GM19463 (cell line): Measurements from ENCODE around the gene PPP1CB.
"Not testable (repeated sequence)": the region's sequence is repeated elsewhere in the genome, so short reads cannot be mapped to it uniquely, and the experiment has no call there.

Experiments used
- ATAC-seq: cut with Tn5 transposase; IDR thresholded peaks from one replicate; pipeline ENCODE4 v1.9.1; 2021; ENCODE audit warnings: mild to moderate bottlenecking, moderate library complexity; ENCODE audit not compliant: unreplicated experiment

PPP1CB gene

GRCh38 chr2:28772351-28772750 is 20.7 kb downstream of the PPP1CB start:
- no peak for ATAC-seq

- no peak for ATAC-seq
Observed at GRCh38 chr2:28776471-28776870, 24.8 kb downstream of the PPP1CB start.

- ATAC-seq: no peak
Observed at GRCh38 chr2:28778392-28778791, 26.8 kb downstream of the PPP1CB start.

GRCh38 chr2:28779001-28779400 is 27.4 kb downstream of the PPP1CB start:
- no peak for ATAC-seq

- ATAC-seq: no peak
Observed at GRCh38 chr2:28780496-28780895, 28.9 kb downstream of the PPP1CB start.

- ATAC-seq: no peak
Observed at GRCh38 chr2:28782423-28782822, 30.8 kb downstream of the PPP1CB start.

GRCh38 chr2:28784570-28784969 is 32.9 kb downstream of the PPP1CB start:
- ATAC-seq: not testable (repeated sequence)

- ATAC-seq: no peak
Observed at GRCh38 chr2:28796620-28797019, 45.0 kb downstream of the PPP1CB start.

- ATAC-seq: no peak
Observed at GRCh38 chr2:28801726-28802125, 50.1 kb downstream of the PPP1CB start.

GRCh38 chr2:28802975-28803429 is 51.4 kb downstream of the PPP1CB start:
- no peak for ATAC-seq

GRCh38 chr2:28809927-28810326 is 58.3 kb downstream of the PPP1CB start:
- ATAC-seq: no peak

GRCh38 chr2:28810384-28811285 is 59.0 kb downstream of the PPP1CB start, which contains the start of gene SPDYA:
Gene SPDYA, plus strand, starts transcription at chr2:28810834. Its CDS starts 5,181 bp downstream, at chr2:28816015.
- ATAC-seq: peak; percentile 79

- no peak for ATAC-seq
Observed at GRCh38 chr2:28818053-28818452, 66.4 kb downstream of the PPP1CB start.

- no peak for ATAC-seq
Observed at GRCh38 chr2:28821295-28821958, 69.8 kb downstream of the PPP1CB start.

- no peak for ATAC-seq
Observed at GRCh38 chr2:28822036-28822435, 70.4 kb downstream of the PPP1CB start.

- ATAC-seq: no peak
Observed at GRCh38 chr2:28824207-28824606, 72.6 kb downstream of the PPP1CB start.

GRCh38 chr2:28824870-28825269 is 73.2 kb downstream of the PPP1CB start:
- ATAC-seq: no peak

GRCh38 chr2:28828382-28828781 is 76.8 kb downstream of the PPP1CB start:
- no peak for ATAC-seq

- no peak for ATAC-seq
Observed at GRCh38 chr2:28833740-28834470, 82.3 kb downstream of the PPP1CB start.

- no peak for ATAC-seq
Observed at GRCh38 chr2:28835781-28836180, 84.2 kb downstream of the PPP1CB start.

- no peak for ATAC-seq
Observed at GRCh38 chr2:28838971-28839370, 87.3 kb downstream of the PPP1CB start.
